Activated naive CD8-positive, alpha-beta T cell treated with anti-CD3 and anti-CD28 coated beads, Interleukin-2, amount 10 ng/mL, durations not matched to agents 7 days and 5 days (primary cell): ENCODE measurements around the gene TMEM126B. TPM values are rescaled to one million over a fixed set of nuclear protein-coding genes. Genes with fewer than 3 reads are reported as not detected.
"Not testable (repeated sequence)": the region's sequence is repeated elsewhere in the genome, so short reads cannot be mapped to it uniquely, and the experiment has no call there.

Experiments
- ATAC-seq: fragments of 150-1000 bp; cut with Tn5 transposase; one replicate; pipeline ENCODE4 v1.10.0; 2021; ENCODE audit warnings: low read depth, moderate library complexity
- POLR2A ChIA-PET: fragments of 350-600 bp; sonication (Branson Sonifier 250); formaldehyde crosslinking; loops from one replicate; lab custom pipeline; 2021; ENCODE audit warnings: antibody characterized with exemption; lab: Charles Lee
- DNase-seq: peaks from one replicate; pipeline ENCODE4 v3.0.0; 2021
- H3K27ac Mint-ChIP-seq: one replicate; pipeline ENCODE4 v1.8.0; 2022; ENCODE audit warnings: mild to moderate bottlenecking, mixed read lengths
- H3K27me3 Mint-ChIP-seq: one replicate; pipeline ENCODE4 v1.8.0; 2022; ENCODE audit warnings: mild to moderate bottlenecking, moderate library complexity, mixed read lengths
- H3K36me3 Mint-ChIP-seq: one replicate; pipeline ENCODE4 v1.8.0; 2021; ENCODE audit warnings: mild to moderate bottlenecking, mixed read lengths
- H3K4me1 Mint-ChIP-seq: one replicate; pipeline ENCODE4 v1.8.0; 2021; ENCODE audit warnings: mixed read lengths
- H3K4me3 Mint-ChIP-seq: one replicate; pipeline ENCODE4 v1.8.0; 2022; ENCODE audit warnings: mild to moderate bottlenecking, moderate library complexity, mixed read lengths
- H3K9me3 Mint-ChIP-seq: one replicate; pipeline ENCODE4 v1.8.0; 2021; ENCODE audit warnings: mixed read lengths
- total RNA-seq, 2 experiments: library from RNA; stranded (reverse); gene quantifications; one replicate each; pipeline ENCODE4 v1.2.3, GENCODE V29; 2021

TMEM126B gene
- total RNA-seq, 2 experiments from 2014 or later: 52.8 to 53.9 TPM

DNA sequence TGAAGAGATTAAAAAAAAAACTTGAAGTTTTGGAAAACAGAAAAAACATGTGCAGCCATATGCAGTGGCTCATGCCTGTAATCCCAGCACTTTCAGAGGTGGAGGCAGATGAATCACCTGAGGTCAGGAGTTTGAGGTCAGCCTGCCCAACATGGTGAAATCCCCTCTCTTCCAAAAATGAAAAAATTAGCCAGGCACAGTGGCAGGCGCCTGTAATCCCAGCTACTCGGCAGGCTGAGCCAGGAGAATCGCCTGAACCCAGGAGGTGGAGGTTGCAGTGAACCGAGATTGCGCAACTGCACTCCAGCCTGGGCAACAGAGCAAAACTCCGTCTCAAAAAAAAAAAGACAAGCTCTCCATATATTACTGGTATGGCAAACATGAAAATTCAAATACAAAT, 8.9 kb upstream of the TMEM126B start:
- Mint-ChIP-seq H3K27me3 (peaks cover 4% of the 10 kb centered on the region), H3K36me3 (no peaks in the 10 kb centered on the region), H3K27ac (no peak overlapping the region), H3K9me3 (no peaks in the 10 kb centered on the region), H3K4me3 (no peak overlapping the region), H3K4me1 (peaks cover 1% of the 10 kb centered on the region)
- ATAC-seq (no peak), DNase-seq (no peak)
- POLR2A ChIA-PET: no interaction called here

DNA sequence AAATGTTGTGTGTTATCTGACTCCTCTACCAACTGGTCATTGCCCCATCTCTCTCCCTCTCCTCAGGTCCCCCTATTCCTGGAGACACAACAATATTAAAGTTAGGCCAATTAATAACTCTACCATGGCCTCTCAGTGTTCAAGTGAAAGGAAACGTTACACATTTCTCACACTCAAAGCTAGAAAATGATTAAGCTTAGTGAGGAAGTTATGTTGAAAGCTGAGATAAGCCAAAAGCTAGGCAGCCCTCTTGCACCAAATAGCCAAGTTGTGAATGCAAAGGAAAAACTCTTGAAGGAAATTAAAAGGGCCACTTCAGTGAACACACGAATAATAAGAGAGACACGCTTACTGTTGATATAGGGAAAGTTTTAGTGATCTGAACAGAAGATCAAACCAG, 8.1 kb upstream of the TMEM126B start:
- no peaks in the 10 kb centered on the region for H3K9me3 Mint-ChIP-seq
- peaks cover 3% of the 10 kb centered on the region for H3K4me1 Mint-ChIP-seq
- no peak overlapping the region for H3K4me3 Mint-ChIP-seq
- peaks cover 2% of the 10 kb centered on the region for H3K36me3 Mint-ChIP-seq
- H3K27ac Mint-ChIP-seq: no peak overlapping the region
- DNase-seq (no peak), ATAC-seq (no peak)
- H3K27me3 Mint-ChIP-seq: peaks cover 5% of the 10 kb centered on the region
- POLR2A ChIA-PET: no interaction called here

DNA sequence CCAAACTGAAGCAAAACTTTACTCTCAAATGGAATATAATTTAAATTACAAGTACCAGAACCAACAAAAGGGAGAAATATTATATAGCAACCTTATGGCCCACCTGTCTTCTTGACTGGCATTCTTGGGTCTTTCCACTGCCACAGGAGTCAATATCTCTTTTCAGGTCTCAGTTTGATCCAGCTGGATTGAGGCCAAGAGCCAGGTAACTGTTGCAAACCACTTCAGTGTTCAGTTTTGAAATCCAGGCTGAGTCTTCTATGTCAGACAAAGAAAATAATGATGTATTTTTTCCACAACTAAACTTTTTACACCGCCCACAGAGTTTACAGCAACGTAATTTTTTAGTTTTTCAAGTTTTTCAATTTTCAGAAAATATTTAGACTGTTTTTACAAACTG, 1.9 kb upstream of the TMEM126B start:
- Mint-ChIP-seq H3K4me1 (peaks cover 29% of the 10 kb centered on the region), H3K4me3 (peak overlapping the region; percentile 97), H3K27me3 (peaks cover 2% of the 10 kb centered on the region), H3K9me3 (no peaks in the 10 kb centered on the region), H3K36me3 (peaks cover 10% of the 10 kb centered on the region), H3K27ac (no peak overlapping the region)
- ATAC-seq (no peak), DNase-seq (no peak)
- POLR2A ChIA-PET: interaction anchor here (1.0 to 3.8 kb wide), 5 partner anchors 13 to 619 kb away, joined by 3 to 48 read pairs (median 12); partner anchors contain the start of genes CREBZF, EED and TMEM126A

DNA sequence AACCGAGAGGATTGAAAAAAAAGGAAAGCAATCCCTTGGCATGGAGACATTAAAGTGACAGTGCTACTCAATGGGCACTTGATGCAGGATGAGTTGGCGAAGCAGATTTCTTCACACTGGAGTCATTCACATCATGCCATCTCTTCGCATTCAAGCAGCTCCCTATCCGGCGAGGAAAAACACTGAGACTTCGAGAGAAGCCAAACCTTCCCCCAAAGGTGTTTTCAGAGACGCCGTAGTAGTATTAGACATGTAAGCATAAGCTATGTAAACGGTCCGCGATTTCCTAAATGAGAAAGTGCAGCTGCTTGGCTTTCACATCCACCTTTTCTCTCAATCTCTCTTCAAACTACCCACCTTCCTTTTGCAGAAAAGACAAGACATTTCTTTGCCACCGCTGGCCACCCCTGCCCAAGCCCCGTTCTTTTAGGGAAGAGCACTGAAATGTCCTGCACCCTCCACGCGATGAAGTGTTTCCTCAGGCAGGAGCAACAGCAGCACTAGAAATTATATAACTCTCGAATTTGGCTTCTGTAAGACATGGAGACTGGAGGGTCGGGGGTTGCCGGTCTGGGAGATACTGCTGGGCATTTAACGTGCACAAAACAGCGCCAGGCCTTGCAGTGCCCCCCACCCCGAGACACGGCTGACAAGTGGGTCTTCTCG, 928 bp upstream of the TMEM126B start, which contains the start of gene DLG2:
DLG2 (minus strand) TSS at position 13 of the 666 bp plus-strand sequence.
- peak within 1 kb of the TSS; percentile 95 for H3K27ac Mint-ChIP-seq
- ATAC-seq (no peak), DNase-seq (peak; percentile 32)
- peak within 1 kb of the TSS; percentile 97 for H3K4me3 Mint-ChIP-seq
- peaks cover 16% of the 10 kb centered on the region for H3K36me3 Mint-ChIP-seq
- POLR2A ChIA-PET: interaction anchor here (1.0 to 3.8 kb wide), 11 partner anchors 14 to 675 kb away, joined by 3 to 48 read pairs (median 4); partner anchors contain the start of genes CCDC83, CREBZF, EED and HIKESHI
- H3K4me1 Mint-ChIP-seq: peaks cover 29% of the 10 kb centered on the region
- H3K27me3 Mint-ChIP-seq: peaks cover 2% of the 10 kb centered on the region
- no peaks in the 10 kb centered on the region for H3K9me3 Mint-ChIP-seq

DNA sequence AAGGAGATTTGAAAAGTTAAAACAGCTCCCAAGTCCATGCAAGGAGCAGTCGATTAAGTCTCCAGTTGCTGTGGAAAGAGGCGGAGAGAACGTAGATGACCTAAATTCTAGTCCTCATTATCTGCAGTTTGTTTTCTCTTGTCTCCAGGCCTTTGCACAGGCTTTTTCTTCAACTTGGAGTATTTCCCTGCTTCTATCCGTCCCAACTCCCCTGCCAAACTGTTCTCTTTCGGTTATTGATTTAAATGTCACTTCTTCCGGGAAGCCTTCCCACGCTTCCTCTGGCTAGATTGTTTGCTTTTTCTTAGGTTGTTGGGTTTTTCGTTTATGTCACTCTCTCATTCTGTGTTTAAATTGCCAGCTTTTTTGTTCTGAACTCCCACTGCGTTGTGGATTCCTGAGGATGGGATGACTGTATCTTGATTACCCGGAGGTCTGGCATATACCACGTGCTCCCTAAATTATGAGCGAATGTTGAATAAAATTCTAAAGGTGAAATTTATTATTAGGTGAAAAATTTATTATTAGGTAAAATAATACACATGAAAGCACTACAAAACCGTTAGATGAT, 463 bp downstream of the TMEM126B start:
- peaks cover 2% of the 10 kb centered on the region for H3K27me3 Mint-ChIP-seq
- DNase-seq (no peak), ATAC-seq (peak; percentile 4)
- H3K4me3 Mint-ChIP-seq: peak overlapping the region; percentile 97
- peaks cover 16% of the 10 kb centered on the region for H3K36me3 Mint-ChIP-seq
- H3K4me1 Mint-ChIP-seq: peaks cover 32% of the 10 kb centered on the region
- POLR2A ChIA-PET: interaction anchor here (0.7 to 3.8 kb wide), 9 partner anchors 16 to 673 kb away, joined by 3 to 48 read pairs (median 4); partner anchors contain the start of genes CREBZF, EED, HIKESHI and TMEM126A
- H3K27ac Mint-ChIP-seq: peak overlapping the region; percentile 95
- no peaks in the 10 kb centered on the region for H3K9me3 Mint-ChIP-seq

DNA sequence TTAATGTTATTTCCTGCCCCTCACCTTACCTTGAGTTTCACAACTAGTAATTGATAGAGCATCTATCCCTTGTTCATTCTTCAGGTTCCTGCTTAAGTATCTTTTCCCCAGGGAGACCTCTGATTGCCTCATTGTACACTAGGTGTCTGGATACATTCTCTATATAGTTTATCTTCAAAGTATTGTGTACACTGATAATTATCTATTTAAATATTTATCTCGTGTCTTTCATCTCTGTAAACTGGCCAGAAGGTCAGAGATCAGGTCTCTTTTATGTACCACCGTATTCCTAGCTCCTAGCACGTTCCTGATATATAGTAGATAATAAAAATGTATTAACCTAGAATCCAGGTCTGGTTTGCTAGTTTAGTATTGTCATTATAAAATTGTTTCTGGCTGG, 6.4 kb downstream of the TMEM126B start:
- Mint-ChIP-seq H3K36me3 (peaks cover 30% of the 10 kb centered on the region), H3K4me3 (no peak overlapping the region), H3K27me3 (no peaks in the 10 kb centered on the region), H3K4me1 (peaks cover 9% of the 10 kb centered on the region), H3K27ac (no peak overlapping the region), H3K9me3 (no peaks in the 10 kb centered on the region)
- ATAC-seq: no peak
- POLR2A ChIA-PET: interaction anchor here (4.7 kb wide), 1 partner anchor 13 kb away, joined by 22 read pairs; the partner anchor contains the start of gene TMEM126A
- DNase-seq: no peak

DNA sequence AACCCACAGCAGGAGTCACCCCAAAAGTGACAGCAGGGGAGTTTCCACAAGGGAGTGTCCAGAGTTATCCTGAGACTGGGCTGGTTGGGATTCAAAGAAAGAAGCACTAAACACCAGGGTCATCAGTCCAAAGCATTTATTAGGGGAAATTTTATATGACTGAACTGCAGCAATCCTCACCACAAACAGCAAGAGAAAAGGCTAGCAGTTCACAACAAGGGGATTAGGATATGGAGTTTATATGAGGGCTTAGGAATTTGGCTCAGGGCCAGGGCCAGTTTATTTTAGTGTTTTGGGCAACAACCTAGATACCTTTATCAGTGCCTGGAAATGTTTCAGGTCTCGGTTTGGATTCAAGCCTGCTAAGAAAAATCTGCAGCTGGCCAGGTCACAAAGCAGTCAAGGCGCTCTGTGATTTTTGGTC, 14.8 kb downstream of the TMEM126B start:
- ATAC-seq: no peak
- POLR2A ChIA-PET: no interaction called here

DNA sequence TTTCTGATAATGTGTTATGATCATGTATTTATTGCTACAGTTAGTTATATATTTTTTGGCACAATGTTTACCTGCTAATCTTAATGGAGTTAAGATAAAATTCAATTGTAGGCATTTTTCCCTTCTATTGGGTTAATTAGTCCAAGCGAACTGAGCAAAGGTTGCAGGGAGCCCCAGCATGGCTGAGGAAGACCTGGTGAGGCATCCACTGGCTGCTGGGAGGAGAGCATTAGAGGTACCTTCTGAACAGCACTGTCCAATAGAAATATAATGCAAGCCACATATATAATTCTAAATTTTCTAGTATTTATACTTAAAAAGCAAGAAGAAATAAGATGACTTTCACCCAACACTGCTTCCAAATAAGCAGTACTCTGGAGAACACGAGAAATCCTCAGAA, 18.7 kb downstream of the TMEM126B start:
- DNase-seq: no peak
- peak overlapping the region; percentile 99 for H3K27ac Mint-ChIP-seq
- H3K4me3 Mint-ChIP-seq: peak overlapping the region; percentile 99
- peaks cover 23% of the 10 kb centered on the region for H3K4me1 Mint-ChIP-seq
- peaks cover 27% of the 10 kb centered on the region for H3K27me3 Mint-ChIP-seq
- peaks cover 7% of the 10 kb centered on the region for H3K36me3 Mint-ChIP-seq
- no peak for ATAC-seq
- no peaks in the 10 kb centered on the region for H3K9me3 Mint-ChIP-seq
- POLR2A ChIA-PET: interaction anchor here (0.7 to 4.0 kb wide), 16 partner anchors 9 to 655 kb away, joined by 3 to 72 read pairs (median 5); partner anchors contain the start of genes CCDC83, CREBZF, DLG2 and EED

More for the DNA sequence above, 14.8 kb downstream of the TMEM126B start:
- no peak for DNase-seq
- H3K4me3 Mint-ChIP-seq: no peak overlapping the region
- H3K9me3 Mint-ChIP-seq: no peaks in the 10 kb centered on the region
- peaks cover 5% of the 10 kb centered on the region for H3K4me1 Mint-ChIP-seq
- H3K36me3 Mint-ChIP-seq: peaks cover 6% of the 10 kb centered on the region
- peaks cover 32% of the 10 kb centered on the region for H3K27me3 Mint-ChIP-seq
- H3K27ac Mint-ChIP-seq: no peak overlapping the region

DNA sequence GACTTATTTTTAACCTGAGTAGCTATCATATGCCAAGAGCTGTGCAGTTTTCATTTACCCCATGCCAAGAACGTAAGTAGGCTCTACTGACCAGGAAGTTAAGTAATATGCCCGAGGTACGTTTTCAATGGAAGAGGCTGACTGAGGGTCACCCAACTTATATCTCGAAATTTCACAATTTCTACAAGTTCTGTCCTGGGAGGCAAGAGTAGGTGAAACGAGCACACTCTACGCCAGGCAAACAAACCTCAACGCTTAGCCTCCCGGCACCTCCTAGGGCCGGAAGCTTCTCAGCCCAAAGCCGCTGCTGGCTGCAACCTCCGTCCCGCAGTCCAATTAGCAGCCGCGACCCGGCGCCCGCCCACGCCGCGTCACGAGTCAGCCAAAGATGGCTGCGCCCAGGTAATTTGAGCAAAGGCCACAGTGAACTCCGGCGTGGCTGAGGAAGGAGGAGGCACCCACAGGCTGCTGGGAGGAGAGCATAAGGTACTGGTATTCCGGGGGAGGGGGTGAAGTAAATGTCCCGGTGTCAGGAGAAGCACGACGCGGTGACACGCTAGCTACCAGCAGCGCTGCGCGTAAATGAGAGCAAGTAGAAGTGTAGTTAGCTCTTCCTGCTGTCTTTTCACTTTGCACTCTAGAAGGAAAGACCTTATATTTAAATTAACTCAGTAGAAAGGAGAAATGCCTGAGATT, 19.4 kb downstream of the TMEM126B start, which contains the start of gene TMEM126A:
TMEM126A (plus strand) TSS at position 364 of the 696 bp plus-strand sequence. CDS start 2,289 bp downstream, outside the sequence.
- peaks cover 21% of the 10 kb centered on the region for H3K27me3 Mint-ChIP-seq
- POLR2A ChIA-PET: interaction anchor here (0.7 to 4.0 kb wide), 18 partner anchors 9 to 655 kb away, joined by 3 to 72 read pairs (median 4); partner anchors contain the start of genes CCDC83, CREBZF, DLG2 and EED
- H3K4me1 Mint-ChIP-seq: peaks cover 27% of the 10 kb centered on the region
- H3K9me3 Mint-ChIP-seq: no peaks in the 10 kb centered on the region
- peaks cover 10% of the 10 kb centered on the region for H3K36me3 Mint-ChIP-seq
- peak within 1 kb of the TSS; percentile 99 for H3K27ac Mint-ChIP-seq
- H3K4me3 Mint-ChIP-seq: peak within 1 kb of the TSS; percentile 99
- DNase-seq (peak; percentile 93), ATAC-seq (peak; percentile 98)

DNA sequence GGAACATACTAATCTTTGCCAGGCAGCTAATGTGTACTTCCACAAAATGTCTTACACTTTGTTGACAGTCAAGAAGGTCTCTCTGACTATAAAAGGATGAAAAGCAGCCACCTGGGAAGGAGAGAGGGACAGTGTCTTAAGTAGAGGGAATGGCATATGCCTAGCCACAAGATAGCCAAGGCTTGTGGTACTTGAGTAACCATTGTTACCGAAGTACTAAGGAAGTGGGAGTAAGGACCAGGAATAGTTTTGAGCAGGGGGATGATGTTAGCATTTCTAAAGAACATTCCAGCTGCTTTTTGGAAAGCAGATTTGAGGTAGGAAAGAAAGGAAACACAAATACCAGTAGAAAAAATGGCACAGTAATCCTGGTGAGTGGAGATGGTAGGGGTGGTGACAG, 22.7 kb downstream of the TMEM126B start:
- no peak overlapping the region for H3K27ac Mint-ChIP-seq
- peaks cover 39% of the 10 kb centered on the region for H3K4me1 Mint-ChIP-seq
- ATAC-seq (no peak), DNase-seq (no peak)
- no peaks in the 10 kb centered on the region for H3K27me3 Mint-ChIP-seq
- POLR2A ChIA-PET: interaction anchor here (3.2 kb wide), 1 partner anchor 13 kb away, joined by 25 read pairs; the partner anchor contains the start of gene CREBZF
- H3K9me3 Mint-ChIP-seq: no peaks in the 10 kb centered on the region
- peaks cover 10% of the 10 kb centered on the region for H3K36me3 Mint-ChIP-seq
- no peak overlapping the region for H3K4me3 Mint-ChIP-seq

DNA sequence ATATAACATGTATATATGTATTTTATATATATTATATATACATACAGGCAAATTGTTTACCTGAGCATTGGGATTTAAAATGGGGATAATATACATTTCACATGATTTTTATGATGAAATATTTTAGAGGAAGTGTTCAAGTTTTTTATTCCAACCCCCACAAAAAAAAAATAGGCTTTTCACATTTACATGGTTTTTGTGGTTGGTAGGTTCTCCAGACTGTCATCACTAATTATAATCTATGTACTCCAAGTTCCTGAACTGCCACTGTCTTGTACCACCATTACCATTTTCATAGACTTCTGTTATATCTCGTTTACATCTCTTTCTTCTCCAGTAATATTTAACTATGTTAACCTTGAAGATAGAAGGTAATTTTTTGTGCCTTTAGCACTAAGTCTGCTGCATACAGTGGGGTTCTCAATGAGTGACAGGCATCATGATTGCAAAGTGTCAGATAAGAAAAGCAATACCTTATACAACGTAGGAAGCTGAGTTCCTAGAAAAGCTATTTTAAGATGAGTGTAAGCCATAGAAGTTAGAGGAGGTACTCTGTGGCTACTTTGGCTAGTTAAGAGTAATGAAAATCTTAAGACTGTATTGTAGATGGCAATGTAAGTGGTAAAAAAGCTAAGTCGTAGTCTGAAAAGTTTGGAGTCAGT, 24.5 kb downstream of the TMEM126B start:
- H3K27me3 Mint-ChIP-seq: no peaks in the 10 kb centered on the region
- peak; percentile 40 for ATAC-seq
- POLR2A ChIA-PET: interaction anchor here (1.4 to 3.2 kb wide), 2 partner anchors 12 to 25 kb away, joined by 3 to 25 read pairs; partner anchors contain the start of genes CREBZF and TMEM126B
- DNase-seq: no peak
- H3K9me3 Mint-ChIP-seq: no peaks in the 10 kb centered on the region
- H3K36me3 Mint-ChIP-seq: peaks cover 12% of the 10 kb centered on the region
- peak overlapping the region; percentile 42 for H3K4me3 Mint-ChIP-seq
- H3K27ac Mint-ChIP-seq: peak overlapping the region; percentile 68
- H3K4me1 Mint-ChIP-seq: peaks cover 35% of the 10 kb centered on the region

DNA sequence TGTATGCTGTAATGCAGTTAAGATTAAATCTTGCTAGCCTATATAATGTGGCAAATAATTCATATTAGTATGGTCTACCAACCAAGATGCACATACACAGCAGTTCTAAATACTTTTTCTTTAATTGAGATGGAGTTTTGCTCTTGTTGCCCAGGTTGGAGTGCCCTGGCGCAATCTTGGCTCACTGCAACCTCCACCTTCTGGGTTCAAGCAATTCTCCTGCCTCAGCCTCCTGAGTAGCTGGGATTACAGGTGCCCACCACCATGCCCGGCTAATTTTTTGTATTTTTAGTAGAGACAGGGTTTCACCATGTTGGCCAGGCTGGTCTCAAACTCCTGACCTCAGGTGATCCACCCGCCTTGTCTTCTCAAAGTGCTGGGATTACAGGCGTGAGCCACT, 25.9 kb downstream of the TMEM126B start:
- not testable (repeated sequence) for H3K27ac Mint-ChIP-seq, H3K9me3 Mint-ChIP-seq, H3K27me3 Mint-ChIP-seq, DNase-seq, ATAC-seq, H3K4me3 Mint-ChIP-seq
- Mint-ChIP-seq H3K4me1 (peaks cover 38% of the 10 kb centered on the region), H3K36me3 (peaks cover 15% of the 10 kb centered on the region)
- POLR2A ChIA-PET: interaction anchor here (1.4 to 3.2 kb wide), 2 partner anchors 10 to 26 kb away, joined by 3 to 25 read pairs; partner anchors contain the start of genes CREBZF and TMEM126B
